ENCODE measurements around the gene SCT. TPM values are rescaled to one million over a fixed set of nuclear protein-coding genes. Genes with fewer than 3 reads are reported as not detected.

The SCT gene
- polyA plus RNA-seq, 3 donors: not detected

DNA sequence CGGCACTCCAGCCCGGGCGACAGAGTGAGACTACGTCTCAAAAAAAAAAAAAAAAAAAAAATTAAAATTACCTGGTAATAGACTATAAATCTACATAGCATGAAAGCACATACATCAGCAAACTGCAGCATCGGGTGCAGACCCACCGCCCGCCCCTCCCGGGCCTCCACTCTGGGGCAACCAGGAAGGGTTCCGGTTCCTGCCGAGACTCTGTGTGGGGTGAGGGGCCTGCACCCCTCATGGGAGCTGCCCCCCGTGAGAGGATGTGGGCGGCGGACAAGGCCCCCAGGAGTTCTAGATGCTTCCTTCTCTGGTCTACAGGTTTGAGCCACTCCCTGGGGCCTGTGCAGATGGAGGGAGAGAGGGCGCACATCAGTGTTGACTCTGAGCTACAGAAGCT is 19.2 kb upstream of the SCT start:
- no peak for DNase-seq
- Histone ChIP-seq H3K9ac (ENCODE audit: insufficient read depth, low read length, poor library complexity, severe bottlenecking) (no peak overlapping the region), H3K36me3 (replicated peaks in 1 of 2; ENCODE audit: control insufficient read depth in 1 of 2, insufficient read depth in 2 of 2, low read length in 2 of 2) (peaks cover 26 to 79% of the 10 kb centered on the region in 2 donors), H3K4me3 (replicated peaks in 1 of 3; ENCODE audit: low read depth in 2 of 3, low read length in 3 of 3) (no peak overlapping the region), H2AFZ (ENCODE audit: insufficient read depth, low read depth, low read length, poor library complexity, severe bottlenecking) (no peak overlapping the region), H4K20me1 (ENCODE audit: insufficient read depth, low read length) (peaks cover under 1% of the 10 kb centered on the region), H3K4me1 (ENCODE audit: control insufficient read depth in 1 of 2, insufficient read depth in 2 of 2, low read length in 2 of 2) (peaks cover under 1 to 3% of the 10 kb centered on the region in 2 donors), H3K79me2 (ENCODE audit: insufficient read depth, low read length) (no peaks in the 10 kb centered on the region), H3K9me3 (replicated peaks in 1 of 2; ENCODE audit: control insufficient read depth in 1 of 2, insufficient read depth in 1 of 2, low read length in 2 of 2) (peaks cover 0 to 4% of the 10 kb centered on the region in 2 donors), H3K27ac (ENCODE audit: low read depth in 1 of 2, low read length in 2 of 2) (no peak overlapping the region), H3K27me3 (ENCODE audit: control insufficient read depth in 2 of 2, insufficient read depth in 2 of 2, low read length in 2 of 2) (peaks cover 0 to under 1% of the 10 kb centered on the region in 2 donors), H3K4me2 (replicated peaks; ENCODE audit: extremely low read depth, low read length, poor library complexity, severe bottlenecking) (no peak overlapping the region)
- intact Hi-C loops (cut with micrococcal nuclease): no loop called here
- peaks cover 32 to 86% of the 10 kb centered on the region in 2 donors for H3K36me3 Mint-ChIP-seq
- H3K4me3 Mint-ChIP-seq: no peak overlapping the region
- TF ChIP-seq, protein P1, sequence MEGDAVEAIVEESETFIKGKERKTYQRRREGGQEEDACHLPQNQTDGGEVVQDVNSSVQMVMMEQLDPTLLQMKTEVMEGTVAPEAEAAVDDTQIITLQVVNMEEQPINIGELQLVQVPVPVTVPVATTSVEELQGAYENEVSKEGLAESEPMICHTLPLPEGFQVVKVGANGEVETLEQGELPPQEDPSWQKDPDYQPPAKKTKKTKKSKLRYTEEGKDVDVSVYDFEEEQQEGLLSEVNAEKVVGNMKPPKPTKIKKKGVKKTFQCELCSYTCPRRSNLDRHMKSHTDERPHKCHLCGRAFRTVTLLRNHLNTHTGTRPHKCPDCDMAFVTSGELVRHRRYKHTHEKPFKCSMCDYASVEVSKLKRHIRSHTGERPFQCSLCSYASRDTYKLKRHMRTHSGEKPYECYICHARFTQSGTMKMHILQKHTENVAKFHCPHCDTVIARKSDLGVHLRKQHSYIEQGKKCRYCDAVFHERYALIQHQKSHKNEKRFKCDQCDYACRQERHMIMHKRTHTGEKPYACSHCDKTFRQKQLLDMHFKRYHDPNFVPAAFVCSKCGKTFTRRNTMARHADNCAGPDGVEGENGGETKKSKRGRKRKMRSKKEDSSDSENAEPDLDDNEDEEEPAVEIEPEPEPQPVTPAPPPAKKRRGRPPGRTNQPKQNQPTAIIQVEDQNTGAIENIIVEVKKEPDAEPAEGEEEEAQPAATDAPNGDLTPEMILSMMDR (IDR thresholded peaks at IDR 0.05): no peak
- H3K4me1 Mint-ChIP-seq: no peaks in the 10 kb centered on the region
- 80% methylated on average over 3 of the region's 14 CpGs for WGBS (ENCODE audit: insufficient coverage)
- peaks cover 0 to 4% (median 0%) of the 10 kb centered on the region in 7 donors for H3K9me3 Mint-ChIP-seq
- peaks cover 0 to 5% (median 2%) of the 10 kb centered on the region in 3 donors for H3K27me3 Mint-ChIP-seq (ENCODE audit: low read depth in 3 of 3)
- no peak overlapping the region for H3K27ac Mint-ChIP-seq

DNA sequence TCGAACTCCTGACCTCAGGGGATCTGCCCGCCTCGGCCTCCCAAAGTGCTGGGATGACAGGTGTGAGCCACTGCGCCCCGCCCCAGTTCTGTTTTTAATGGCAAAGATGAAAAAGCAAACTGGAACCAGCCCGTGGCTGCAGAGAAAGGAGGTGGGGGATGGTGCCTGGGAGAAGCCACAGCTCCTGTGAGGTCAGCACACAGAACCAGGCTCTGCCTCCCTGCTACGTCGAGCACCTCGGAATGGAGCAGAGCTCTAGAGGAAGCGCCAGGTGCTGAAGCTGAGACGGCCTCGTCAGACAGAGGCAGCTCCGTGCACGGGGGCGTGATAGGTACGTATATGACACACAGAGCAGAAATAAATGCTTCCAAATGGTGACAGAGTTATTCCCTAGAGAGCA is 18.6 kb upstream of the SCT start:
- Histone ChIP-seq H3K4me1 (ENCODE audit: control insufficient read depth in 1 of 2, insufficient read depth in 2 of 2, low read length in 2 of 2) (peaks cover 8 to 9% of the 10 kb centered on the region in 2 donors), H4K20me1 (ENCODE audit: insufficient read depth, low read length) (peaks cover 8% of the 10 kb centered on the region), H3K27ac (ENCODE audit: low read depth in 1 of 2, low read length in 2 of 2) (no peak overlapping the region), H3K9me3 (replicated peaks in 1 of 2; ENCODE audit: control insufficient read depth in 1 of 2, insufficient read depth in 1 of 2, low read length in 2 of 2) (peaks cover 0 to 4% of the 10 kb centered on the region in 2 donors), H2AFZ (ENCODE audit: insufficient read depth, low read depth, low read length, poor library complexity, severe bottlenecking) (no peak overlapping the region), H3K79me2 (ENCODE audit: insufficient read depth, low read length) (no peaks in the 10 kb centered on the region), H3K36me3 (replicated peaks in 1 of 2; ENCODE audit: control insufficient read depth in 1 of 2, insufficient read depth in 2 of 2, low read length in 2 of 2) (peaks cover 25 to 75% of the 10 kb centered on the region in 2 donors), H3K4me3 (replicated peaks in 1 of 3; ENCODE audit: low read depth in 2 of 3, low read length in 3 of 3) (no peak overlapping the region), H3K27me3 (ENCODE audit: control insufficient read depth in 2 of 2, insufficient read depth in 2 of 2, low read length in 2 of 2) (peaks cover 0 to 8% of the 10 kb centered on the region in 2 donors), H3K9ac (ENCODE audit: insufficient read depth, low read length, poor library complexity, severe bottlenecking) (no peak overlapping the region), H3K4me2 (replicated peaks; ENCODE audit: extremely low read depth, low read length, poor library complexity, severe bottlenecking) (no peak overlapping the region)
- intact Hi-C loops (cut with micrococcal nuclease): no loop called here
- Mint-ChIP-seq H3K27ac (no peak overlapping the region), H3K4me1 (peaks cover 3% of the 10 kb centered on the region), H3K4me3 (no peak overlapping the region), H3K36me3 (peaks cover 32 to 79% of the 10 kb centered on the region in 2 donors), H3K9me3 (peaks cover 0 to 4% (median 2%) of the 10 kb centered on the region in 7 donors), H3K27me3 (ENCODE audit: low read depth in 3 of 3) (peaks cover 2 to 12% (median 5%) of the 10 kb centered on the region in 3 donors)
- 90% methylated on average over 15 of the region's 16 CpGs for WGBS (ENCODE audit: insufficient coverage)
- TF ChIP-seq, protein P1 (IDR thresholded peaks at IDR 0.05): no peak
- DNase-seq: no peak
